IPS-20b (cell line): ENCODE data around the gene RAB3D.
A peak's percentile ranks its signal among the peaks of the same experiment; 100 is the strongest.
"Not testable (repeated sequence)": the region's sequence is repeated elsewhere in the genome, so short reads cannot be mapped to it uniquely, and the experiment has no call there.

Experiments
- H3K27ac ChIP-seq: one replicate; pipeline ENCODE4 v1.5.1; 2013; ENCODE audit warnings: low read length
- H3K27me3 ChIP-seq: 2 replicates; pipeline ENCODE4 v1.6.1; 2013; ENCODE audit warnings: mild to moderate bottlenecking, low read length, inconsistent platforms; ENCODE audit not compliant: insufficient read depth
- H3K36me3 ChIP-seq: 2 replicates; pipeline ENCODE4 v1.6.1; 2013; ENCODE audit warnings: low read depth, mild to moderate bottlenecking, inconsistent platforms, low read length, moderate library complexity; ENCODE audit not compliant: insufficient read depth
- H3K4me1 ChIP-seq: 2 replicates; pipeline ENCODE4 v1.6.1; 2013; ENCODE audit warnings: mild to moderate bottlenecking, control low read depth, inconsistent platforms, low read length, moderate library complexity; ENCODE audit not compliant: insufficient read depth
- H3K4me3 ChIP-seq: 2 replicates; pipeline ENCODE4 v1.5.1; 2013; ENCODE audit warnings: mild to moderate bottlenecking, low read length, inconsistent platforms
- H3K9ac ChIP-seq: 2 replicates; pipeline ENCODE4 v1.6.1; 2013; ENCODE audit warnings: low read depth, mild to moderate bottlenecking, inconsistent platforms, low read length, moderate library complexity
- H3K9me3 ChIP-seq: 2 replicates; pipeline ENCODE4 v1.6.1; 2013; ENCODE audit warnings: mild to moderate bottlenecking, low read depth, low read length, inconsistent platforms; ENCODE audit not compliant: insufficient read depth

RAB3D gene

DNA sequence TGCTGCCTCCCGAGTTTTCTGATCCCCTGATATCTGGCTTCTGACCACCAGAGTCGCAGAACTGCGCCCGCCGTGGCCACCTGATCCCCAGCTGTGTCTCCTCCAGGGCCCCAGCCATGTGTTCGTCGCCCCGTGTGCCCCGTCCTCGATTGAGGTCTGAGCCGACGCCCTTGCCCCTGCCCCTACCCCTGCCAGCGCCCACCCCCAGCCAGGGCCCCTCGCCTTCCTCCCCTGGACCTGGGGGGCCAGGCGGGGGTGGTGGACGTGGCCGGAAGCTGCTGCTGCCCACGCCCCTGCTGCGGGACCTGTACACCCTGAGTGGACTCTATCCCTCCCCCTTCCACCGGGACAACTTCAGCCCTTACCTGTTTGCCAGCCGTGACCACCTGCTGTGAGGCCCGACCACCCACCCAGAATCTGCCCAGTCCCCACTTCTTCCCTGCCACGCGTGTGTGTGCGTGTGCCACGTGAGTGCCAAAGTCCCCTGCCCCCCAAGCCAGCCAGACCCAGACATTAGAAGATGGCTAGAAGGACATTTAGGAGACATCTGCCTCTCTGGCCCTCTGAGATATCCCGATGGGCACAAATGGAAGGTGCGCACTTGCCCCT, 24.9 kb upstream of the RAB3D start:
- Histone ChIP-seq H3K36me3 (no peaks in the 10 kb centered on the region), H3K9ac (no peak overlapping the region), H3K9me3 (no peaks in the 10 kb centered on the region), H3K4me3 (no peak overlapping the region), H3K27ac (no peak overlapping the region), H3K4me1 (peaks cover 2% of the 10 kb centered on the region; the same call in 1 of the 2 replicates), H3K27me3 (peaks cover 14% of the 10 kb centered on the region; the same call in 1 of the 2 replicates)

DNA sequence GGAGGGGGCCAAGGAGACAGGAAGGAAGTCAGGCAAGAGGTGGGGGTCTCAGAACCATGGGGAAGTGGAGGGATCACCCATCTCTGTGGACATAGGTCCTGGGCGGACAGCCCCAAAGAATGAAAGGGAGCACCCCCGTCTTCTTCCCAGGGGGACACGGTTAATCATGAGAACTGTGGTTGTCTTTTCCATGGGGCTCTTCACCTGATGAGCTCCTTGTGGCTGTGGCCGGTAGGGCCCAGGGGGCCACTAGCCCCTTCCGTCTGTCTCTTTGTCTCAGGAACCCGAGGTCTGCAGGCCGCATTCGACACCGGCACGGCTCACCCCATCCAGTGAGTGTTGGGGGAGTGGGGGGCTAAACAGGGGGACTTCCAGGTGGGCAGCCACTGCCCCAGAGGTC, 24.4 kb upstream of the RAB3D start:
- H3K27ac ChIP-seq: no peak overlapping the region
- peaks cover 19% of the 10 kb centered on the region for H3K27me3 ChIP-seq
- H3K4me1 ChIP-seq: peaks cover 2% of the 10 kb centered on the region; the same call in 1 of the 2 replicates

DNA sequence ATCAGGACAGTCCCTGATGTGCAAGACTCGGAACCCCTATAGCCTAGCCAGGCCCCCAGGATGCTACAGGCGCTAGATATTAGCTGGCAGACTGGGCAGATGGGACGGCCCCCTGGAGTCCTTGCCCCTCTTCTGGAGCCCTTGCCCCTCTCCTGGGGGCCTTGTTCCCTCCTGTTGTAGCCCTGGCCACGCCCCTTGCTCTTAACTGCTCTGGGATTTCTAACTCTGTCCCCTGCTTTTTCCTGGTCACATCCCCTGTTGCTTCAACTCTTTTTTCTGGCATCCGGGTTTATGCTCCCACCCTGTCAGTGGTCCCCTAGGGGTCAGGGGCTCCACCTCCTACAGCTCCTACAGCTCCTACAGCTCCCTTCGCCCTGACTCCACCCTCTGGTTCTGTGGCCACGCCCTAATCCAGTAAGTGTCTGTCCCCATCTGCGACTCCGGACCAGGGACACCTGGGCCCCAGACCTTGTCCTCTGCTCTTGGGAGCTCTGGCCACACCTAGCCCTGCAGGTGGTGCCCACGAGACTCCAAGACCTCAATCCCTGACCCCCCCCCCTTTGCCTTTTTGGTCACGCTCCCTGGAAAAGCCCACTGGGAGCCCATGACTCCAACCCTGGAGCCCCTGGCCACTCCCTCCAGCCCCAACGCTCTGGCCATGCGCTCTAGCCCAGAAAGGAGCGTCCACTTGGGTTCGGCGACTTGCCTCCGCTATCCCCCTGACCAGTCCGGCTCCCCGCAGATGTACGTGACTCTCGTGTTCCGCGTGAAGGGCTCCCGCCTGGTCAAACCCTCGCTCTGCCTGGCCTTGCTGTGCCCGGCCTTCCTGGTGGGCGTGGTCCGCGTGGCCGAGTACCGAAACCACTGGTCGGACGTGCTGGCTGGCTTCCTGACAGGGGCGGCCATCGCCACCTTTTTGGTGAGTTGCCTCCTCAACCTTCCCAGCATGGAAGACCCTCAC, 22.6 kb upstream of the RAB3D start:
- peaks cover 2% of the 10 kb centered on the region; the same call in 1 of the 2 replicates for H3K4me1 ChIP-seq
- H3K9ac ChIP-seq: no peak overlapping the region
- no peak overlapping the region for H3K27ac ChIP-seq
- peak overlapping the region; percentile 53; the same call in 1 of the 2 replicates for H3K4me3 ChIP-seq
- H3K9me3 ChIP-seq: no peaks in the 10 kb centered on the region
- H3K27me3 ChIP-seq: peaks cover 34% of the 10 kb centered on the region
- no peaks in the 10 kb centered on the region for H3K36me3 ChIP-seq

More for the DNA sequence above, 24.4 kb upstream of the RAB3D start:
- Histone ChIP-seq H3K36me3 (no peaks in the 10 kb centered on the region), H3K4me3 (no peak overlapping the region), H3K9ac (no peak overlapping the region), H3K9me3 (no peaks in the 10 kb centered on the region)

DNA sequence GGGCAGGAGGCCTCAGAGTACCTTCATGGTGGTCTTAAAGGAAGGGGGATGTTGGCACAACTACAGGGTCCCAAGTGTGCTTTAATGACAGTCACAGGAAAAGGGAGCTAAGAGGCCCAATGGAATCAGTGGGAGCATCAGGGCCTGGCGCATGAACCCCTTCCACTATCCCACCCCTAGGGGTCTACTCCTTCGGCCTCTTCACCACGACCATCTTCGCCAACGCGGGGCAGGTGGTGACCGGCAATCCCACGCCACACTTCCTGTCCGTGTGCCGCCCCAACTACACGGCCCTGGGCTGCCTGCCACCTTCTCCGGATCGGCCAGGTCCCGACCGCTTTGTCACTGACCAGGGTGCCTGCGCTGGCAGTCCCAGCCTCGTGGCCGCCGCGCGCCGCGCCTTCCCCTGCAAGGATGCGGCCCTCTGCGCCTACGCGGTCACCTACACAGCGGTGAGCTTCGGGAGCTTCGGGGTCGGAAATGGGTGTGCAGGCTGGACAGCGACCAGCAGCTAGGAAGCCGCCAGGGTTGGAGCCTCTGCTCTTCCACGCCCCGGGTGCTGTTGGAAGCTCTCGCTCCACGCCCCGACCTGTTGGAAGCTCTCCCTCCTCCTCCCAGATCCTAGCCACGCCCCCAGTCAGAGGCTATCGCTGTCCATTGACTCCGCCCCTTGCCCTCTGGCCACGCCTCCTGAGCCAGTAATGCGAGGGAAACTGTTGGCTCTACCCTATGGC, 21.7 kb upstream of the RAB3D start:
- Histone ChIP-seq H3K4me3 (peak overlapping the region; percentile 53), H3K9me3 (no peaks in the 10 kb centered on the region), H3K27me3 (peaks cover 41% of the 10 kb centered on the region), H3K36me3 (no peaks in the 10 kb centered on the region), H3K27ac (no peak overlapping the region), H3K4me1 (peaks cover 2% of the 10 kb centered on the region; the same call in 1 of the 2 replicates), H3K9ac (peak overlapping the region; percentile 2; the same call in 1 of the 2 replicates)

DNA sequence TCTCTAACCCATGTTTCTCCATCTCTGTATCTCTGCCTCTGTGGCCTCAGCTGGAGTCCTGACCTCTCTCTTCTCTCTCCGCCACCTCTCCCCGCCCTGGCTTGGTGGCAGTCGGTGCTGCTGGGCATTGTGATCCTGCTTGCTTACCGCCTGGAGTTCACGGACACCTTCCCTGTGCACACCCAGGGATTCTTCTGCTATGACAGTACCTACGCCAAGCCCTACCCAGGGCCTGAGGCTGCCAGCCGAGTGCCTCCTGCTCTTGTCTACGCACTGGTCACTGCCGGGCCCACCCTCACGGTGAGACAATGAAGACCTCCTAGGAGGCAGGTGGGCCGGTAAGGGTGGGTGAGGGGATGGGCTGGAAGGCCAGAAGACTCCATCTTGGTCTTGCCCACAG, 20.0 kb upstream of the RAB3D start:
- peaks cover 5% of the 10 kb centered on the region; the same call in 1 of the 2 replicates for H3K4me1 ChIP-seq
- no peak overlapping the region for H3K9ac ChIP-seq
- peaks cover 47% of the 10 kb centered on the region for H3K27me3 ChIP-seq
- no peak overlapping the region for H3K4me3 ChIP-seq
- H3K27ac ChIP-seq: no peak overlapping the region
- H3K36me3 ChIP-seq: no peaks in the 10 kb centered on the region
- H3K9me3 ChIP-seq: no peaks in the 10 kb centered on the region

DNA sequence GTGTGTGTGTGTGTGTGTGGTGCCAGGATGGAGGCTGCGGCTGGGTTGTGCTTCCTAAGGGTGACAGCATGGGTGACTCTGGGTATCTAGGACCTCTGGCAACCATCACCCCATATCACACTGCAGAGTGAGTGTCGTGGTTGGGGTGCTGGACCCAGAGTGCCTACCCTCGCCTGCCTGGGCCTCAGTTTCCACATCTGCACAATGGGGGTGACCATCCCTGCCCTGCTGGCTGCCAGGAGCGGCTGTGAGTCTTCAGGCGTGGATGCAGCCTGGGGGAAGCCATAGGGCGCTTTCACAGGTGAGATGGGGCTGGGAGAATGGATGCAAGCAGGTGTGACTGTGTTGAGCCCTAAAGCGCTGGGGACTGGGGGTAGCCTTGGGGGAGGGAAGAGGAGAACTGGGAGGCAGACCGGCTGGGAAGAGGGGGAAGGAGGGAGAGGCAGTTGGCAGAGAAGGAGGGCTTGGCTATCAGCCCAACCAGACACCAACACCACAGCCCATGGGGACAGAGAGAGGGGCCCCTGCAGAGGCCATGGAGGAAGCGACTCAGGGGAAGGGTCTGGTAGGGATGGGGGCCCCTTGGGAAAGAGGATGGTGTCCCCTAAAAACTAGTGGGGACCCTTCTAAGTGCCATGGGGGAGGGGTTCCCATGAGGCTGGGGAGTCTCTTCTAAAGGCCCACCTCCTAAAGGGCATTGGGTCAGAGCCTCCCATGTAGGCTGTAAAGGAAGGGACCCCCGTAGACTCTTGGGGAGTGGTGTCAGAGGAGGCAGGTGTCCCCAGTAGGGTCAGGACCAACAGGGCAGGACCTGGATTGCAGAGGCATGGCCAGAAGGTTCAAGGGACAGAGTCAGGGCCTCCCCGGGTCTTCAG, 17.5 kb upstream of the RAB3D start:
- H3K4me1 ChIP-seq: peaks cover 5% of the 10 kb centered on the region; the same call in 1 of the 2 replicates
- peaks cover 47% of the 10 kb centered on the region for H3K27me3 ChIP-seq
- no peak overlapping the region for H3K9ac ChIP-seq
- H3K36me3 ChIP-seq: no peaks in the 10 kb centered on the region
- H3K27ac ChIP-seq: no peak overlapping the region
- no peaks in the 10 kb centered on the region for H3K9me3 ChIP-seq
- no peak overlapping the region for H3K4me3 ChIP-seq

DNA sequence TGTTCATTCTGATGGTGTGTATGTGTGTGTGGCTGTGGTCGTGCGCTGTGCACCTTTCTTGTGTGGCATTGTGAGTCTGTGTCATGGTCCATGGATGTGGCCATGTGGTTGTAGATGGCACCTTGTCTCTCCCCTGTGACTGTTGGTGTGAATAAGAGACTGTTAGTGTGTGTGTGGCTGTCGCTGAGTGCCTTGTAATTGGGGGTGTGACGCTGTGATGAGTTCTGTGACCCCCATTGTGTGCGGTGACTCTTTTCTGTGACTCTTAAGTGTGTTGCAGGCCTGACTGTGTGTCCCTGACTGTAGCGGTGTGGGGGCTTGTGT, 16.6 kb upstream of the RAB3D start:
- Histone ChIP-seq H3K4me3 (peak overlapping the region; percentile 58), H3K9ac (no peak overlapping the region), H3K27me3 (peaks cover 46% of the 10 kb centered on the region), H3K27ac (no peak overlapping the region), H3K36me3 (no peaks in the 10 kb centered on the region), H3K9me3 (no peaks in the 10 kb centered on the region), H3K4me1 (peaks cover 3% of the 10 kb centered on the region; the same call in 1 of the 2 replicates)

DNA sequence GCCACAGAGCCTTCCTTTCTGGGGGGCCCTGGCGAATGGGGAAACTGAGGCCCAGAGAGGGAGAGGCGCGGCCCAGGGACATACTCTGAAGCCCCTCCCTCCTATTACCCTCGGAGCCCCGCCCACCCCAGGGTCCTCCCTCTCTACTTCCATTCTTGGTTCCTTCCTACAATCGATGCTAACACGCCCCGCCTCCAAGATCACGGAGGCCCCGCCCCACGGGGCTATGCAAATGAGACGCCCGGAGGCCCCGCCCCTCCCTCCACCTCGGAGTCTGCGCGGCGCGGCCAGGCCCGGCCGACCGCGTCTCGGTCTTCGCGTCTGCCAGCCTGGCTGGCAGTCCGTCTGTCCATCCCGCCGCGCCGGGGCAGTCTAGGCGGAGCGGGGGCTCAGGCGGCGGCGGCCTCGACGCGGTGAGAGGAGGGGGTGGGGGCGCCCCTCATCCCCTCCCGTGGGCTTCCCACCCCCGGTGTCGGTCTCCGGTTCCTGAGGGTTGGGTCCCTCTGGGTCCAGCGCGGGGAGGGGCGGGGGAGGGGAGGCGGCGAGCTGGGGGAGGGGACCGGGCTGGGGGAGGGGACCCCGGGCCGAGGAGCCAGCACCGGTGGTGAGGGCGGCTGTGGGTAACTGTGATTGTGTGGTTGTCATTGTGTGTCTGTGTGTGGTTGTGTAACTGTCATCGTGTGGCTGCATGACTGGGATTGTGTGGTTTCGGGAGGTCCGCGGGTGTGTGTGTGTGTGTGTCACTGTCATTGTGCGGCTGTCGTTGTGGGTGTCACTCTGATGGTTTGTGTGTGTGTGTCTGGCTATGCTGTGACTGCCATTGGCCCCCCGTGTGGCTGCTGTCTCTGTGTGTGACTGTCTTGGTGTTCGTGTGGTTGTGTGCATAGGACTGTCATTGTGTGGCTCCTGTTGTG, 16.0 kb upstream of the RAB3D start, which contains the start of gene PLPPR2:
TSS of gene PLPPR2 (plus strand) at position 273 of the 914 bp plus-strand sequence. CDS start 2,242 bp downstream, outside the sequence.
- peaks cover 39% of the 10 kb centered on the region for H3K27me3 ChIP-seq
- H3K36me3 ChIP-seq: no peaks in the 10 kb centered on the region
- H3K27ac ChIP-seq: no peak within 1 kb of the TSS
- no peak within 1 kb of the TSS for H3K9ac ChIP-seq
- H3K9me3 ChIP-seq: no peaks in the 10 kb centered on the region
- H3K4me1 ChIP-seq: peaks cover 3% of the 10 kb centered on the region; the same call in 1 of the 2 replicates
- H3K4me3 ChIP-seq: peak within 1 kb of the TSS; percentile 58

DNA sequence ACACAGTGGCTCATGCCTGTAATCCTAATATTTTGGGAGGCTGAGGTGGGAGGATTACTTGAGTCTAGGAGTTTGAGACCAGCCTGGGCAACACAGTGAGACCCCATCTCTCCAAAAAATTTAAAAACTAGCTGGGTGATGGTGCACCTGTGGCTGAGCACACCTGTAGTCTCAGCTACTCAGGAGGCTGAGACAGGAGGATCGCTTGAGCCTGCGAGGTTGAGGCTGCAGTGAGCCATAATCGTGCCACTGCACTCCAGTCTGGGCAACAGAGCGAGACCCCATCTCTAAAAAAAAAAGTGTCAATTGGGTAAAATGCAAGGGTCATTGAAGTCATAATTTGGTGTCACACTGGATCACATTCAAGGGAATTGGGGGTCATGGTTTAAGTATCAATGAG, 14.6 kb upstream of the RAB3D start:
- H3K9me3 ChIP-seq, H3K4me3 ChIP-seq, H3K4me1 ChIP-seq, H3K27ac ChIP-seq, H3K36me3 ChIP-seq, H3K9ac ChIP-seq: not testable (repeated sequence)
- peaks cover 30% of the 10 kb centered on the region for H3K27me3 ChIP-seq

DNA sequence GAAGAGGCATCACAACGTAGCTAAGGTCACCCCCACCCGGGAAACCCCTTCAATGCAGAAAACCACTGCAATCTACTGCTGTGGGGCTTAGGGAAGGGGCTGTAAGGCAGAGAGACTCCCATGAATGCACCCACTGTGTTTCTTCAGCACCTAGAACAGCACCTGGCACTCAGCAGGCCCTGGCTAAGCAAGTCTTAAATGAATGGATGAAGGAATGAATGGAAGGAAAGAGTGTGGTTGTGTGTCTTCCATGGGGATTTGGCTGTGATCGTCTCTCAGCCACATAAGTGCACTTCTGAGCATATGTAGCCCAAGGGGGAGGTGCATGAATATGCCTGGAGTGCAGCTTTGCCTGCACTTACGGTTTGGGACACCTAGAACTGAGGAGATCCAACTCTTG, 9.7 kb upstream of the RAB3D start:
- no peaks in the 10 kb centered on the region for H3K27me3 ChIP-seq
- no peak overlapping the region for H3K27ac ChIP-seq
- H3K4me3 ChIP-seq: no peak overlapping the region
- H3K9ac ChIP-seq: no peak overlapping the region
- H3K9me3 ChIP-seq: no peaks in the 10 kb centered on the region
- no peaks in the 10 kb centered on the region for H3K36me3 ChIP-seq
- peaks cover 4% of the 10 kb centered on the region for H3K4me1 ChIP-seq
